Astrocyte of the cerebellum (primary cell): ENCODE results near the gene ZSCAN26.

ENCODE experiments used
- DNase-seq: peaks from one replicate; pipeline ENCODE4 v3.0.0-alpha.2; 2011; ENCODE audit warnings: low read depth
- H3K4me3 ChIP-seq: 2 replicates; pipeline ENCODE4 v1.5.1; 2011; ENCODE audit warnings: mild to moderate bottlenecking, low read depth, low read length, moderate library complexity
- CTCF ChIP-seq: IDR thresholded peaks from 2 replicates; pipeline ENCODE4 v1.5.1; 2012; ENCODE audit warnings: low read length, low read depth, moderate library complexity, mild to moderate bottlenecking; ENCODE audit errors: missing control alignments
- in situ Hi-C: cut with HindIII; loops from 2 replicates; pipeline ENCODE4 v1.10.0; 2017; ENCODE audit warnings: low sequenced_read_pairs

ZSCAN26 gene

DNA sequence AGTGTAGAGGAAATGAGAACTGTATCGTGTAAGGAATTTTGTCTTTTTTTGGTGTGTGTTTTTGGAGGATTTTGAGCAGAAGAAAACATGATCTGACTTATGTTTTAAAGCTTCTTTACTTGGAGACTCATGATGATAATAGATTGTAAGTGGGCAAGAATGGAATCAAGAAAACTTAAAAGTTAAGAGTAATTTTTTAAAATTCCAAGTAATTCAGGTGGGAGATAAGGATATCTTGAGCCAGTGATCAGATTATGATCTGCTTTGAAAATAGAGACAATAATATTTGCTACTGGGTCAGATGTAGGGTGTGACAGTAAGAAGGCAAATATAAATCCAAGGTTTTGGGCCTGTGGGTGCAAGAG is 734 bp downstream of the ZSCAN26 start:
- peak overlapping the region; percentile 80 for H3K4me3 ChIP-seq
- in situ Hi-C loops, result no loop called here
- no peak for TF ChIP-seq CTCF

DNA sequence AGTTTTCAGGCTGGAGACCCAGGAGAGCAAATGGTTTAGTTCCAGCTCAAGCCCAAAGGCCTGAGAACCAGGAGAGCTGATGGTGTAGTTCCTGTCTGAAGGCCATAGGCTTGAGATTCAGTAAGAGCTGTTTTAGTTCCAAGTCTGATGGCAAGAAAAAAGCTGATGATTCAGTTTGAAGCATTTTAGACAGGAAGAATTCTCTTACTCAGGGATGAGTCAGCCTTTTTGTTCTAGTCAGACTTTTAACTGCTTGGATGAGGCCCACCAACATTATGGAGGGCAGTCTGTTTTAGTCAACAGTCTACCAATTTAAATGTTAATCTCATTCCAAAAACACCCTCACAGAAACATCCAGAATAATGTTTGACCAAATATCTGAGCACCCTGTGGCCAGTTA is 2.5 kb downstream of the ZSCAN26 start:
- no peak for TF ChIP-seq CTCF

More for the DNA sequence above, 734 bp downstream of the ZSCAN26 start:
- DNase-seq, result no peak

GRCh38 chr6:28274888-28275287 is 7.9 kb downstream of the ZSCAN26 start:
- in situ Hi-C loops, result no loop called here
- DNase-seq, result no peak
- no peak overlapping the region for H3K4me3 ChIP-seq
- TF ChIP-seq CTCF, result no peak

More for the DNA sequence above, 2.5 kb downstream of the ZSCAN26 start:
- DNase-seq, result peak; percentile 26
- no peak overlapping the region for H3K4me3 ChIP-seq
- in situ Hi-C loops, result no loop called here

DNA sequence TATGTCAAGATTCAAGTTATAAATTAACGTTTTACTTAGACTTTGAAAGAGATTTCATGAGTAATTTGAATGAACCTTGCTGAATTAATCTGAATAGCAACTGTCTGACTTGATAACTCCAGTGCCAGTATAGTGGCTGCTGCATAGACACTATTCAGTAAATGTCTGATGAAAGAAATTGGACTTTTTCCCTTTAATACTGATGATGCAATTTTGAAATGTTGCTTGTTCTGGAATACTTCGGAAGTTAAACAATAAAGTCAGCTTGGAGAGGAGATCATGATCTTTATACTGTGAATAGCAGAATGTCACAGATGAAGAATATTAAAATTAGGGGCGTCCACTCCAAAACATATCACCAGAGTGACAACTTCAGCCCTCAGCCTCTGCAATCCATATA is 10.8 kb downstream of the ZSCAN26 start:
- H3K4me3 ChIP-seq, result no peak overlapping the region
- in situ Hi-C loops, result no loop called here
- no peak for TF ChIP-seq CTCF
- no peak for DNase-seq

GRCh38 chr6:28280595-28281287 is 13.8 kb downstream of the ZSCAN26 start:
- peak overlapping the region; percentile 83 for H3K4me3 ChIP-seq
- TF ChIP-seq CTCF, result no peak
- DNase-seq, result no peak
- in situ Hi-C loops, result no loop called here

DNA sequence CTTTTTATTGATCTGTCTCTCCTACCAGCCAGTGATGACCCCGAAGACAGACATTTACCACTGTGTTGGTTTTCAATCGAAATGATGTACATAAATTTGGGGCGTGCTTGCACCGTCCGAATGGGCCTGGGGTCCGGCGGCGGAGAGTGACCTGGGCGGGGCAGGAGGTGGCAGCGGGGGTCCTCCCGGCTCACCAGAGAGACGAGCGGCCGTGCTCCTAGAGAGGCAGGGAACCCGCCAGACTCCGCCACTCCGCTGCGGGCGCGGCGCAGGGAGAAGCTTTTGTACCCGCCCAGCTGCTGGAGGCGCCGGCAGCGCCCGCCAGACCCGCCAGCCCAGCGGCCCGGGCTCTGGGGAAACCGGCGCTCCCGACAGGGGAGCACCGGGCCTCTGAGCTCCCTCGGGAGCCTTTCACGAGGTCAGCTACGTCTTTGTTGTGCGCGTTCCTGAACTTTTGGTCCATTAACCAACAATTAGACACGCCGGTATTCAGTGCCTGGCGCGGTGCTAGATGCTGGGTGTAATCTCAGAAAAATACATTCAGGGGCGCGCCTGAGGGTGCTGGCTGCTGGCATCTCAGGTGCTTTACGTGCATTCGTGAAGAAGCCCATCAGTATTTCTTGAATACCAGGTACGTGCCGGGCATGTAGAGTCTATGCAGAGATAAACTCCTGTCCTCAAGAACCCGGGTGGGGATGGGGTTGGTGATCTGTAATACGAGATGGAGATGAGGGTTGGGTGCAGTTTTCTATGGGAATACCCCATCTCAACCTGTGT is 14.5 kb downstream of the ZSCAN26 start, which contains the start of gene PGBD1:
PGBD1 (plus strand) TSS at position 285 of the 777 bp plus-strand sequence. CDS start 2,242 bp downstream, outside the sequence.
- in situ Hi-C loops, result no loop called here
- no peak for TF ChIP-seq CTCF
- peak within 1 kb of the TSS; percentile 83 for H3K4me3 ChIP-seq
- DNase-seq, result peak; percentile 45
